ENCODE data around the gene SCAPER. TPM values are rescaled to one million over a fixed set of nuclear protein-coding genes. Genes with fewer than 3 reads are reported as not detected.

SCAPER gene
- polyA plus RNA-seq, 1 donor from 2014 or later = 77.1 TPM

DNA sequence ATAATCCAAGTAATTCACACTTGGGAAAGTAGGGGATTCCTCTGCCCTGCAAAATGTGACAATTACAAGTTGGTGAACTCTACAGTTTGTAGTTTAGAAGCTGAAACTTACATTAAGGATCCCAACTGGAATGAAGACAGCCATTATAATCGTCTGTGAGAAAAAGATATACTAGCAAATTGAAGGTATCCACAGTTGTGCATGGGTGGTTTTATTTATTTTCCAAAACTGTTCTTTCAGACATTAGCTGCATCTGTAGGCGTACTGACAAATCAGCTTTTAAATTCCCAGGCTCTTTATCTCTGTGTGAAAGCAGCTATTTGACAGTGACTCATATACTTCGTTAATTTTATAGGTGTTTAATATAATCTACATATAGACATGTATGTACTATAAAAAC, 581.1 kb downstream of the SCAPER start:
- no peak overlapping the region for H3K27ac ChIP-seq (ENCODE audit: low read length)
- H3K4me2 ChIP-seq (ENCODE audit: low read length) = no peak overlapping the region
- H3F3A ChIP-seq (ENCODE audit: insufficient read depth, low read length, poor library complexity, severe bottlenecking) = no peaks in the 10 kb centered on the region
- no peaks in the 10 kb centered on the region for H3K36me3 ChIP-seq (ENCODE audit: insufficient read depth, low read length)
- no peaks in the 10 kb centered on the region for H4K20me1 ChIP-seq (ENCODE audit: insufficient read depth)
- H3K27me3 ChIP-seq (ENCODE audit: insufficient read depth, low read depth, low read length) = no peaks in the 10 kb centered on the region
- no peak for TF ChIP-seq POLR2AphosphoS5 (IDR thresholded peaks at IDR 0.05)
- no peak for TF ChIP-seq TAF1 (IDR thresholded peaks at IDR 0.05; ENCODE audit: low read depth)
- no peak for TF ChIP-seq MXI1 (conservative IDR thresholded peaks at IDR 0.05; ENCODE audit: poor library complexity, severe bottlenecking)
- no peak for TF ChIP-seq EZH2 (IDR thresholded peaks at IDR 0.05; ENCODE audit: borderline replicate concordance, insufficient read depth, low read length, poor library complexity, severe bottlenecking)
- TF ChIP-seq EP300 (conservative IDR thresholded peaks at IDR 0.05; ENCODE audit: poor library complexity, severe bottlenecking) = no peak
- TF ChIP-seq, protein P1, sequence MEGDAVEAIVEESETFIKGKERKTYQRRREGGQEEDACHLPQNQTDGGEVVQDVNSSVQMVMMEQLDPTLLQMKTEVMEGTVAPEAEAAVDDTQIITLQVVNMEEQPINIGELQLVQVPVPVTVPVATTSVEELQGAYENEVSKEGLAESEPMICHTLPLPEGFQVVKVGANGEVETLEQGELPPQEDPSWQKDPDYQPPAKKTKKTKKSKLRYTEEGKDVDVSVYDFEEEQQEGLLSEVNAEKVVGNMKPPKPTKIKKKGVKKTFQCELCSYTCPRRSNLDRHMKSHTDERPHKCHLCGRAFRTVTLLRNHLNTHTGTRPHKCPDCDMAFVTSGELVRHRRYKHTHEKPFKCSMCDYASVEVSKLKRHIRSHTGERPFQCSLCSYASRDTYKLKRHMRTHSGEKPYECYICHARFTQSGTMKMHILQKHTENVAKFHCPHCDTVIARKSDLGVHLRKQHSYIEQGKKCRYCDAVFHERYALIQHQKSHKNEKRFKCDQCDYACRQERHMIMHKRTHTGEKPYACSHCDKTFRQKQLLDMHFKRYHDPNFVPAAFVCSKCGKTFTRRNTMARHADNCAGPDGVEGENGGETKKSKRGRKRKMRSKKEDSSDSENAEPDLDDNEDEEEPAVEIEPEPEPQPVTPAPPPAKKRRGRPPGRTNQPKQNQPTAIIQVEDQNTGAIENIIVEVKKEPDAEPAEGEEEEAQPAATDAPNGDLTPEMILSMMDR (IDR thresholded peaks at IDR 0.05; ENCODE audit: poor library complexity, severe bottlenecking) = no peak
- no peak for TF ChIP-seq RAD21 (conservative IDR thresholded peaks at IDR 0.05)
- TF ChIP-seq, protein P2, sequence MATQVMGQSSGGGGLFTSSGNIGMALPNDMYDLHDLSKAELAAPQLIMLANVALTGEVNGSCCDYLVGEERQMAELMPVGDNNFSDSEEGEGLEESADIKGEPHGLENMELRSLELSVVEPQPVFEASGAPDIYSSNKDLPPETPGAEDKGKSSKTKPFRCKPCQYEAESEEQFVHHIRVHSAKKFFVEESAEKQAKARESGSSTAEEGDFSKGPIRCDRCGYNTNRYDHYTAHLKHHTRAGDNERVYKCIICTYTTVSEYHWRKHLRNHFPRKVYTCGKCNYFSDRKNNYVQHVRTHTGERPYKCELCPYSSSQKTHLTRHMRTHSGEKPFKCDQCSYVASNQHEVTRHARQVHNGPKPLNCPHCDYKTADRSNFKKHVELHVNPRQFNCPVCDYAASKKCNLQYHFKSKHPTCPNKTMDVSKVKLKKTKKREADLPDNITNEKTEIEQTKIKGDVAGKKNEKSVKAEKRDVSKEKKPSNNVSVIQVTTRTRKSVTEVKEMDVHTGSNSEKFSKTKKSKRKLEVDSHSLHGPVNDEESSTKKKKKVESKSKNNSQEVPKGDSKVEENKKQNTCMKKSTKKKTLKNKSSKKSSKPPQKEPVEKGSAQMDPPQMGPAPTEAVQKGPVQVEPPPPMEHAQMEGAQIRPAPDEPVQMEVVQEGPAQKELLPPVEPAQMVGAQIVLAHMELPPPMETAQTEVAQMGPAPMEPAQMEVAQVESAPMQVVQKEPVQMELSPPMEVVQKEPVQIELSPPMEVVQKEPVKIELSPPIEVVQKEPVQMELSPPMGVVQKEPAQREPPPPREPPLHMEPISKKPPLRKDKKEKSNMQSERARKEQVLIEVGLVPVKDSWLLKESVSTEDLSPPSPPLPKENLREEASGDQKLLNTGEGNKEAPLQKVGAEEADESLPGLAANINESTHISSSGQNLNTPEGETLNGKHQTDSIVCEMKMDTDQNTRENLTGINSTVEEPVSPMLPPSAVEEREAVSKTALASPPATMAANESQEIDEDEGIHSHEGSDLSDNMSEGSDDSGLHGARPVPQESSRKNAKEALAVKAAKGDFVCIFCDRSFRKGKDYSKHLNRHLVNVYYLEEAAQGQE (IDR thresholded peaks at IDR 0.05; ENCODE audit: borderline replicate concordance) = no peak
- no peak for TF ChIP-seq SMC3 (conservative IDR thresholded peaks at IDR 0.05; ENCODE audit: poor library complexity)
- no peaks in the 10 kb centered on the region for H3K79me2 ChIP-seq (replicated peaks; ENCODE audit: insufficient read depth, low read length)
- H3K9me3 ChIP-seq (ENCODE audit: low read length) = no peaks in the 10 kb centered on the region
- H2AFZ ChIP-seq (ENCODE audit: low read depth, low read length) = no peak overlapping the region
- H3K9ac ChIP-seq (ENCODE audit: low read length) = no peak overlapping the region
- H3K4me3 ChIP-seq (ENCODE audit: low read length) = no peak overlapping the region
- no peaks in the 10 kb centered on the region for H3K9me2 ChIP-seq (ENCODE audit: insufficient read depth, low read length)

DNA sequence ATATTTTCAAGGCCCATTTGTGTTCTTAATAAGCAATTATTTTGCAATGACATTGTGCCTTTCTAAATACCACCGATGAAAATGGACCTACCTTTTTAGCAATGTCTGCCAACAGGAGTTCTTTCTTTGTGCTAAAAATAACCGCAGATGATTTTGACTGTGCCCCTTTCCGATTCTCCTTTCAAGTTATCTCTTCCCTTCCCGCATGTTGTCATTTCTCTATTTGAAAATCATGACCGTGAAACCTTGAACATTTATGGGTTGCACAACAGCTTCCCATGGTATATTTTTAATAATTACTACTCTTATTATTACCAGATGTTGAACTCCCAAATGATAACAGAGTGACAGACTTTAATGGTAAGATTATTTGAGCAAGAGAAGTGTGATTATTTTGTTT, 583.5 kb downstream of the SCAPER start:
- Histone ChIP-seq H2AFZ (ENCODE audit: low read depth, low read length) (no peak overlapping the region), H3K9ac (ENCODE audit: low read length) (no peak overlapping the region), H3K36me3 (ENCODE audit: insufficient read depth, low read length) (no peaks in the 10 kb centered on the region), H3K9me2 (ENCODE audit: insufficient read depth, low read length) (no peaks in the 10 kb centered on the region), H3F3A (ENCODE audit: insufficient read depth, low read length, poor library complexity, severe bottlenecking) (no peaks in the 10 kb centered on the region), H3K79me2 (replicated peaks; ENCODE audit: insufficient read depth, low read length) (no peaks in the 10 kb centered on the region), H4K20me1 (ENCODE audit: insufficient read depth) (no peaks in the 10 kb centered on the region), H3K27ac (ENCODE audit: low read length) (no peak overlapping the region), H3K4me2 (ENCODE audit: low read length) (no peak overlapping the region), H3K4me3 (ENCODE audit: low read length) (no peak overlapping the region), H3K27me3 (ENCODE audit: insufficient read depth, low read depth, low read length) (no peaks in the 10 kb centered on the region), H3K9me3 (ENCODE audit: low read length) (no peaks in the 10 kb centered on the region)
- TF ChIP-seq EZH2 (IDR thresholded peaks at IDR 0.05; ENCODE audit: borderline replicate concordance, insufficient read depth, low read length, poor library complexity, severe bottlenecking) (no peak), SMC3 (conservative IDR thresholded peaks at IDR 0.05; ENCODE audit: poor library complexity) (no peak), TAF1 (IDR thresholded peaks at IDR 0.05; ENCODE audit: low read depth) (no peak), POLR2AphosphoS5 (IDR thresholded peaks at IDR 0.05) (no peak), EP300 (conservative IDR thresholded peaks at IDR 0.05; ENCODE audit: poor library complexity, severe bottlenecking) (no peak)
